HepG2 (cell line): ENCODE measurements around the gene EIF4G3. TPM values are rescaled to one million over a fixed set of nuclear protein-coding genes. Genes with fewer than 3 reads are reported as not detected.

Experiments used
- CREB3 ChIP-seq: sonication (generic); formaldehyde crosslinking; IDR thresholded peaks from 2 replicates; pipeline ENCODE4 v1.5.0; 2020; ENCODE audit warnings: missing genetic modification reagents
- DBP ChIP-seq: sonication (generic); formaldehyde crosslinking; IDR thresholded peaks from 2 replicates; pipeline ENCODE4 v1.4.0; 2020; ENCODE audit warnings: missing genetic modification reagents; ENCODE audit errors: not compliant biosample characterization
- ISL2 ChIP-seq: sonication (generic); formaldehyde crosslinking; IDR thresholded peaks from 2 replicates; pipeline ENCODE4 v1.5.0; 2020; ENCODE audit warnings: missing genetic modification reagents
- KLF12 ChIP-seq: sonication (generic); formaldehyde crosslinking; IDR thresholded peaks from 2 replicates; pipeline ENCODE4 v1.4.0; 2020; ENCODE audit warnings: missing genetic modification reagents, borderline replicate concordance
- KMT2B ChIP-seq: IDR thresholded peaks from 2 replicates; pipeline ENCODE4 v1.6.1; 2016; ENCODE audit warnings: missing genetic modification reagents, missing compliant biosample characterization
- MED1 ChIP-seq: sonication (generic); formaldehyde crosslinking; IDR thresholded peaks from 2 replicates; pipeline ENCODE4 v1.4.0; 2020; ENCODE audit warnings: missing genetic modification reagents
- NBN ChIP-seq: fragments of 450-650 bp; conservative IDR thresholded peaks from 2 replicates; pipeline ENCODE4 v1.6.1; 2017
- NFIB ChIP-seq: sonication (generic); formaldehyde crosslinking; IDR thresholded peaks from 2 replicates; pipeline ENCODE4 v1.9.0; 2021; ENCODE audit warnings: missing genetic modification reagents, mild to moderate bottlenecking, borderline replicate concordance
- NFYC ChIP-seq: IDR thresholded peaks from 2 replicates; pipeline ENCODE4 v1.6.1; 2016; ENCODE audit warnings: missing genetic modification reagents, missing compliant biosample characterization
- PREB ChIP-seq: sonication (generic); formaldehyde crosslinking; IDR thresholded peaks from 2 replicates; pipeline ENCODE4 v1.4.0; 2020; ENCODE audit warnings: missing genetic modification reagents
- SATB2 ChIP-seq: sonication (generic); formaldehyde crosslinking; IDR thresholded peaks from 2 replicates; pipeline ENCODE4 v1.5.0; 2020; ENCODE audit warnings: missing genetic modification reagents
- SIX4 ChIP-seq: sonication (generic); formaldehyde crosslinking; IDR thresholded peaks from 2 replicates; pipeline ENCODE4 v1.4.0; 2020; ENCODE audit warnings: missing genetic modification reagents
- SMAD3 ChIP-seq: sonication (generic); formaldehyde crosslinking; IDR thresholded peaks from 2 replicates; pipeline ENCODE4 v1.4.0; 2020; ENCODE audit warnings: missing genetic modification reagents
- SNAPC2 ChIP-seq: sonication (generic); formaldehyde crosslinking; IDR thresholded peaks from 2 replicates; pipeline ENCODE4 v1.8.1; 2022; ENCODE audit warnings: mild to moderate bottlenecking, missing genetic modification reagents
- SP2 ChIP-seq: sonication (generic); formaldehyde crosslinking; IDR thresholded peaks from 2 replicates; pipeline ENCODE4 v1.5.1; 2020; ENCODE audit warnings: mild to moderate bottlenecking, missing genetic modification reagents
- TAF15 ChIP-seq: fragments of 200-400 bp; formaldehyde crosslinking; IDR thresholded peaks from one replicate; pipeline ENCODE4 v1.6.1; 2018; ENCODE audit warnings: mild to moderate bottlenecking, low read depth, low read length; ENCODE audit not compliant: poor library complexity, severe bottlenecking
- TBX3 ChIP-seq: fragments of 450-650 bp; IDR thresholded peaks from 2 replicates; pipeline ENCODE4 v1.6.1; 2017; ENCODE audit warnings: antibody characterized with exemption, mild to moderate bottlenecking, inconsistent platforms, borderline replicate concordance
- ZFP37 ChIP-seq: sonication (generic); formaldehyde crosslinking; IDR thresholded peaks from 2 replicates; pipeline ENCODE4 v1.4.0; 2020; ENCODE audit warnings: missing genetic modification reagents, borderline replicate concordance
- ZFP41 ChIP-seq: sonication (generic); formaldehyde crosslinking; IDR thresholded peaks from 2 replicates; pipeline ENCODE4 v1.4.0; 2020; ENCODE audit warnings: mild to moderate bottlenecking, missing genetic modification reagents, borderline replicate concordance
- ZMAT3 ChIP-seq: sonication (generic); formaldehyde crosslinking; conservative IDR thresholded peaks from 2 replicates; pipeline ENCODE4 v1.7.0; 2021; ENCODE audit warnings: missing genetic modification reagents
- ZNF296 ChIP-seq: sonication (generic); formaldehyde crosslinking; conservative IDR thresholded peaks from 2 replicates; pipeline ENCODE4 v1.5.0; 2020; ENCODE audit warnings: mild to moderate bottlenecking, missing genetic modification reagents
- ZNF354B ChIP-seq: sonication (generic); formaldehyde crosslinking; IDR thresholded peaks from 2 replicates; pipeline ENCODE4 v1.8.0; 2022; ENCODE audit warnings: mild to moderate bottlenecking, missing genetic modification reagents
- ZNF430 ChIP-seq: sonication (generic); formaldehyde crosslinking; IDR thresholded peaks from 2 replicates; pipeline ENCODE4 v1.9.0; 2021; ENCODE audit warnings: mild to moderate bottlenecking, missing genetic modification reagents
- ZNF607 ChIP-seq: sonication (generic); formaldehyde crosslinking; IDR thresholded peaks from 2 replicates; pipeline ENCODE4 v1.5.1; 2020; ENCODE audit warnings: missing genetic modification reagents, mild to moderate bottlenecking, borderline replicate concordance
- ZNF766 ChIP-seq: sonication (generic); formaldehyde crosslinking; IDR thresholded peaks from 2 replicates; pipeline ENCODE4 v1.5.0; 2020; ENCODE audit warnings: missing genetic modification reagents, borderline replicate concordance
- polyA plus RNA-seq, 8 experiments: library from polyadenylated mRNA; depleted of rRNA in 3 of 8; stranded (reverse) in 7 of 8; unstranded in 1 of 8; fragments of >200 nt; fragmentation: Illumina TruSeq in 4 of 8; extraction: Trizol in 4 of 8; gene quantifications; 2 replicates each; pipeline versions ENCODE4 v1.2.1 to v1.2.3, GENCODE V29; 2011 to 2016; ENCODE audit warnings: low read depth in 4 of 8, missing spikeins in 1 of 8, mixed read lengths in 1 of 8; ENCODE audit not compliant: insufficient read depth in 1 of 8
- total RNA-seq, 5 experiments: library from RNA; depleted of rRNA; stranded (reverse); fragments of >200 nt; fragmentation: Illumina TruSeq; extraction: Trizol; gene quantifications; 2 replicates each; pipeline ENCODE4 v1.2.3, GENCODE V29; 2016; ENCODE audit warnings: low read depth in 1 of 5
- TF ChIP-seq, protein P1 (sequence below): sonication (generic); formaldehyde crosslinking; IDR thresholded peaks from 2 replicates; pipeline ENCODE4 v1.5.0; 2020; ENCODE audit warnings: mild to moderate bottlenecking, low read depth, missing genetic modification reagents, borderline replicate concordance
- TF ChIP-seq, protein P2 (sequence below): sonication (generic); formaldehyde crosslinking; IDR thresholded peaks from 2 replicates; pipeline ENCODE4 v1.8.1; 2023; ENCODE audit warnings: mild to moderate bottlenecking, moderate library complexity, missing genetic modification reagents

The EIF4G3 gene
- total and polyA plus RNA-seq, 2 of the 13 experiments (the other 11 are each of a cell fraction or from before 2014, with no cell fraction given), result 22.2 to 27.6 TPM

DNA sequence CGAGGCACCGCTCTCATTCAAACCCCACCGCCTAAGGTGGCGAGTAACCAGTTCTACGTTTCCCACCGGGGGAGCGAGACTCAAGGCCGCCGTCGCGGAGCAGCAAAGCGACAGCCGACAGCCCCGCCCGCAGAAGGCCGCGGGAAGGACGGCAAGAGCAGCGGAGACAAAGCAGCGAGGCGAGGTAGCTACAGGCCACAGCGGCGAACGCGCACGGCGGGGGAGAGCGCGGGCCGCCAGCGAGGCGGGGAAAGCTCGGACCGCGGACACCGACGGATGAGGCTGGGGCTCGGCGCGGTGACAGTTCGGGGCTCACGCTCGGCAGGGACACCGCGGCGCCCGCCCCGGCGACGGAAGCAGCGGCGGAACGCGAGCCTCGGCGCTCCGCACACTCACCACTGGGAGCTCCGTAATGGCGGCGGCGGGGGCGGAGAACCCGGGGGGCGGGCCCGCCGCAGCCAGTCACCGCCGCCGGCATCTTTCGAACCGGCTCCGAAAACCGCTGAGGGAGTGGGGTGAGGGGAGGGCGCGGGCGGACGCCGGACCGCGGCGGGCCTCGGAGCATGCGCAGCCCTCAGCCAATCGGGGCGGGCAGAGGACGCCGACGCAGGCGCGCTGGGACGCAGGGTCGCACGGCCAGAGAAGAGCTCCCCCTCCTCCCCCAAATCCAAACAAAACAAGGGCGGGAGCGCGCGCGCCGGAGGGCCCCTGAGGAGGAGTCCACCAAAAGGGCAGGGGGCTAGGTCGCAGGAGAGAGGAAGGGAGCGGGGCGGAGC is 390.3 kb downstream of the EIF4G3 start (continued):
- TF ChIP-seq, protein P1, sequence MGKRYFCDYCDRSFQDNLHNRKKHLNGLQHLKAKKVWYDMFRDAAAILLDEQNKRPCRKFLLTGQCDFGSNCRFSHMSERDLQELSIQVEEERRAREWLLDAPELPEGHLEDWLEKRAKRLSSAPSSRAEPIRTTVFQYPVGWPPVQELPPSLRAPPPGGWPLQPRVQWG, result no peak
- peak; percentile 53; the same call in 1 of the 2 replicates for TF ChIP-seq ZNF607 (CRISPR knock-in tag)
- no peak for TF ChIP-seq NBN
- peak; percentile 80 for TF ChIP-seq SNAPC2
- no peak for TF ChIP-seq ZFP37
- peak; percentile 70 for TF ChIP-seq ZMAT3 (CRISPR knock-in tag)
- peak; percentile 51; the same call in 1 of the 2 replicates for TF ChIP-seq SP2 (CRISPR knock-in tag)
- peak; percentile 68 for TF ChIP-seq DBP
- peak; percentile 85 for TF ChIP-seq ZNF766 (CRISPR knock-in tag)
- TF ChIP-seq ZNF430 (CRISPR knock-in tag), result peak; percentile 87
- no peak for TF ChIP-seq NFIB (CRISPR knock-in tag)
- TF ChIP-seq ZFP41, result no peak
- 0 out of 2 replicates have a peak, but pooled peaks have one; percentile 41 for TF ChIP-seq CREB3 (CRISPR knock-in tag)
- TF ChIP-seq, protein P2, sequence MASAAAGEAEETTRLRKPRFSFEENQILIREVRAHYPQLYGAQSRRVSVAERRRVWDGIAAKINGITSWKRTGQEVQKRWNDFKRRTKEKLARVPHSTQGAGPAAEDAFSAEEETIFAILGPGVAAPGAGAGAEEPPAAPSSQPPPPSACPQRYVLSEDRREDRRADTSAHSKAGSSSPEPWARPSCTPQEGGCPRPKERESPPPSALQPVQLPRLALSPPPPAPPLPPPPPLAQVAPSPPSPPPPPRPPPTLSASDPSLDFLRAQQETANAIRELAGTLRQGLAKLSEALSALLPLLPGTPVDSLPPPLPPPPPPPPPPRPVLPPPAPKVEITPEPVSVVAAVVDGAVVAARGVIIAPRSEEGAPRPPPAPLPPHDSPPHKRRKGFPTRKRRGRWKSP (CRISPR knock-in tag), result peak; percentile 52; the same call in 1 of the 2 replicates
- TF ChIP-seq TAF15, result peak; percentile 61
- TF ChIP-seq ZNF296 (CRISPR knock-in tag), result no peak
- no peak for TF ChIP-seq TBX3
- TF ChIP-seq NFYC, result peak; percentile 80
- TF ChIP-seq ISL2 (CRISPR knock-in tag), result peak; percentile 24; the same call in 1 of the 2 replicates
- TF ChIP-seq ZNF354B (CRISPR knock-in tag), result peak; percentile 70; the same call in 1 of the 2 replicates
- TF ChIP-seq KMT2B (CRISPR knock-in tag), result peak; percentile 46; the same call in 1 of the 2 replicates
- TF ChIP-seq SMAD3 (CRISPR knock-in tag), result no peak
- no peak for TF ChIP-seq SIX4
- peak; percentile 69; the same call in 1 of the 2 replicates for TF ChIP-seq KLF12 (CRISPR knock-in tag)
- TF ChIP-seq SATB2 (CRISPR knock-in tag), result 0 out of 2 replicates have a peak, but pooled peaks have one; percentile 53
- TF ChIP-seq PREB (CRISPR knock-in tag), result peak; percentile 88; the same call in 1 of the 2 replicates
- TF ChIP-seq MED1 (CRISPR knock-in tag), result peak; percentile 74
